Measurements from ENCODE around the gene CFAP97D1.

Gene CFAP97D1

DNA sequence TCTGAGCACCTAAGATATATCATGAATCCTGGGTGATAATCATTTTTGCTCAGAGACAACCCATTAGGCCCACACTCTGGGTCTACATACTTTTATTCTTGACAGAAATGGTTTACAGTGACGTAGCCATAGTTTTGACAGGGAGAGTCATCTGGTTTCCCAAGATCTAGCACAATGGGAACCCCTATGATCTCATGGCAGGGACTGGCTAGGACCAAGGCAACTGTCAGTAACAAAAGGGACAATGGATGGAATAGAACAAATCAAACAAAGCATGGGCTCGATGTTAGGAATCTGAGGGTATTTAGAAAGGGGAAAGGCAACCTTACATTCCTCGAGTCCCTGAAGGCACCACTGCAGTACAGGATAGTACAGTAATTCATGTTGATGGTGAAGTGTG, 20.5 kb downstream of the CFAP97D1 start:
- TF ChIP-seq GATA2 (IDR thresholded peaks at IDR 0.05; ENCODE audit: low read depth, low read length) (no peak), GATA3 (IDR thresholded peaks at IDR 0.05; ENCODE audit: low read depth, low read length) (no peak)

DNA sequence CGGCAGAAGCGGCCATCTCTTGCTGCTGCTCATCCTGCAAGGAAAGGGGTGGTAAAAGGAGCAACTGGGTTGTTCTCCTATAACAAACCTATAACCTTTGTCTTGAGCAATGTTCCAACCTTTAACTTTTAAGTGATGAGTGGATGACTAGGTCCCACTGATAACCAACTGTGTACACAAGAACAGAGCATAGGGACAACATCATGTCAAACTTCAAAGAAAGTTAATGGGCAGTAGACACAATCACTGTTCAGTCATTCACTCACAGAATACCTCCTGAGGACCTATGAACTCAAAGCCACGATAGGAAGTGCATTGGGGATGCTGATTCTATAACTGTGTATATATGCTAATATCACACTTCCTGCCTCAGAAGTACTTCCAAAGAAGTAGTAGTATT, 21.6 kb downstream of the CFAP97D1 start:
- TF ChIP-seq GATA3 (IDR thresholded peaks at IDR 0.05; ENCODE audit: low read depth, low read length) (no peak), GATA2 (IDR thresholded peaks at IDR 0.05; ENCODE audit: low read depth, low read length) (no peak)

DNA sequence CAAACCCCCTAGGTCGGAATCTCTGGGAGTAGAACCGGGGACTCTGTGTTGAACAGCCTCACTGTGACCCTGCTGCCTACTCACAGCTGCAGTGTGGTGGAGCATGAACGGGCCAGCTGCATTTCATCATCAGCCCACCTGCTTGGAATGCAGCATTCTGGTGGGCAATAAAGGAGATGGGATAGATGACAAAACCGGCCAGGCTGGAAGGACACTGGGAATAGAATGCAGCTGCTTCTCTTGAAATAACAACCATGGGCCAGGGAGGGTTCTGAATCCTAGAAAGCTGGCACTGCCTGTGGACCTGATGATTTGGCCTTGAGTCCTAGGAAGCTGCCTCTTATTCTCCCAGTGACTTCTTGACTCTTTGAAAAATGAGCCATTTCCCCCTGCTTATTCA, 23.5 kb downstream of the CFAP97D1 start:
- TF ChIP-seq GATA3 (IDR thresholded peaks at IDR 0.05; ENCODE audit: low read depth, low read length) (no peak), GATA2 (IDR thresholded peaks at IDR 0.05; ENCODE audit: low read depth, low read length) (no peak)

DNA sequence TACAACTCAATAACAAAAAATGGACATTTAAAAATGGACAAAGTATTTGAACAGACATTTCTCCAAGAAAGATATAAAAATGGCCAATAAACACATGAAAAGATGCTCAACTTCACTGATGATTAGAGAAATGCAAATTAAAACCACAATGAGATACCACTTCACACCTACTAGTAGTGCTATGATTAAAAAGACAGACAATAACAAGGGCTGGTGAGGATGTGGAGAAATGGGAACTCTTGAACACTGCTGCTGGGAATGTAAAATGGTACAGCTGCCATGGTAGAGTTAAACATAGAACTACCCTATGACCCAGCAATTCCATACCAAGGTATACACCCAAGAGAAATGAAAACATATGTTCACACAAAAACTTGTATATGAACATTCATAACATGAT, 24.9 kb downstream of the CFAP97D1 start:
- no peak for TF ChIP-seq GATA3 (IDR thresholded peaks at IDR 0.05; ENCODE audit: low read depth, low read length)
- no peak for TF ChIP-seq GATA2 (IDR thresholded peaks at IDR 0.05; ENCODE audit: low read depth, low read length)

DNA sequence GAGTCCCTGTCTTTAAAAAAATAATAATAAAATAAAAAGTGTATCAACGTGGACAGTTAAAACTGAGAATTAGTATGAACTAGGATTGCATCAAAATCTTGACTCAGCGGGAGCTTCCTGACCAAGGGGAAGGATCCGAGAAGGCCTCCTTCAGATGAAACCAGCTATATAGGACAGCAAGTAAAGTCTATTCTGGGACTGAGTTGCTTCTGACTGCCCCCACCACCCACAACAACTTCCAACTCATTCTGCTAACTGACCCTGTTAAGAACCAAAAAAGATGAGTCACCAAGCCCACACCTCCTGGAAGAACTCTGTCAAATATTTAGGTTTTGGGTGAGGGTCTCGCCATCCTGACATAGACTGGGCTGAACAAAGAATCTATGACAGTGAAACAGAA, 27.8 kb downstream of the CFAP97D1 start:
- TF ChIP-seq GATA2 (IDR thresholded peaks at IDR 0.05; ENCODE audit: low read depth, low read length), result no peak
- TF ChIP-seq GATA3 (IDR thresholded peaks at IDR 0.05; ENCODE audit: low read depth, low read length), result no peak

DNA sequence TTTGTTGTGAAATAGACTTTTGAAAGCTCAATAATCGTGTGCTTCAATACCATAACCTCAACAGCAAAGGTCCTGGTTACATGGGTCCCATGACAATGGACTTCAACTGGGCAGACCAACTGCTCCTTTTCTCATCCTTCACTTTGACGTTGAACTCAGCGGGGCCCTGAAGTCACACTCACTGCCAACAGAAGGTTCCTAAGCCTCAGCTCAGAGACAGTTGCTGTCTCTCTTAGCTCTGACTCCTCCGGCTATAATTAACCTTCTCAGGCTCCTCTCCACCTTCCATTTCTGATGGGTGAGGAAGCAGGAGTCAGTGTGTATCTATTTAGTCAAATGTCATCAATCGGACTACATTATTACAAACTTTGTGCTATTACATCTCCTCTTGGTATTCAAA, 28.9 kb downstream of the CFAP97D1 start:
- no peak for TF ChIP-seq GATA3 (IDR thresholded peaks at IDR 0.05; ENCODE audit: low read depth, low read length)
- no peak for TF ChIP-seq GATA2 (IDR thresholded peaks at IDR 0.05; ENCODE audit: low read depth, low read length)

DNA sequence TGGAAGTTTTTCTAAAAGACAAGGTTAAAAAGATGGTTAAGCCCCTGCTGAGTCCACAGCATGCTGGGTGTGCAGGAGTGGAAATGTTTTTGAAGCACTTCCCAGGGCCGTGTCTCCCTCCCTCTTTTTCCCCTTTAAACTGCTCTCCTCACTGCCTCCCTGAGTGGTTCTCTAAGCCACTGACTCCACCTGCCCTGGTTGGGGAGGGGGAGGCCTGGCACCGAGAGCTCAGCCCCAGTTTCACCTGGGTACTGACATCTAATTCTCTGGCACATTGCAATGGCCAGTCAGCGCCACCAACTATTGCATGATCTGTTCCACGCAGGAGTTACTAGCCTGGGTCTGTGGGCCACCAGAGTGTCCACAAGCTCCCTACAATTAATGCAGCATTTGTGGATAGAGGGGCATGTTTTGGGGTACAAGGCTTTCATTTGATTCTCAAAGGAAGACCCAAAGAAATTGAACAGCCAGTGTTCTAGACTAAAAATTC, 30.0 kb downstream of the CFAP97D1 start:
- TF ChIP-seq GATA3 (IDR thresholded peaks at IDR 0.05; ENCODE audit: low read depth, low read length), result no peak
- TF ChIP-seq GATA2 (IDR thresholded peaks at IDR 0.05; ENCODE audit: low read depth, low read length), result no peak

DNA sequence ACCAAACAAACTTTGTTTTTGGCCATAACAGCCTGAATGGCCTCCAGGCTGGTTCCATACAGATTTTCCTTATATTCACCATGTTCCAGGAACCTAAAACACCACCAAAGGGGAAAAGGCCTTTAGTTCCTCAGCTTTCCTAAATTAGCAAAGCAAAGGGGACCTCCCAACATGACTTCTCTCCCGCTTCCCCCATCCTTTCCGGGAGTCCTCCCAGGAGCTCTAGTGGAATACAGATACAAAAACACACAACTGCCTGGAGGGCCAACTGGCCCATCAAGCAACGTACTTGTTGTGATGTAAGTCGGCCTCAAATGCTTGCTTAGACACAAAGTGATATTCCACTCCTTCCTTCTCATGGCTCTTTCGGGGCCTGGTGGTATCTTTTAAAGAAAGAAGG, 30.6 kb downstream of the CFAP97D1 start:
- TF ChIP-seq GATA3 (IDR thresholded peaks at IDR 0.05; ENCODE audit: low read depth, low read length) (no peak), GATA2 (IDR thresholded peaks at IDR 0.05; ENCODE audit: low read depth, low read length) (no peak)

DNA sequence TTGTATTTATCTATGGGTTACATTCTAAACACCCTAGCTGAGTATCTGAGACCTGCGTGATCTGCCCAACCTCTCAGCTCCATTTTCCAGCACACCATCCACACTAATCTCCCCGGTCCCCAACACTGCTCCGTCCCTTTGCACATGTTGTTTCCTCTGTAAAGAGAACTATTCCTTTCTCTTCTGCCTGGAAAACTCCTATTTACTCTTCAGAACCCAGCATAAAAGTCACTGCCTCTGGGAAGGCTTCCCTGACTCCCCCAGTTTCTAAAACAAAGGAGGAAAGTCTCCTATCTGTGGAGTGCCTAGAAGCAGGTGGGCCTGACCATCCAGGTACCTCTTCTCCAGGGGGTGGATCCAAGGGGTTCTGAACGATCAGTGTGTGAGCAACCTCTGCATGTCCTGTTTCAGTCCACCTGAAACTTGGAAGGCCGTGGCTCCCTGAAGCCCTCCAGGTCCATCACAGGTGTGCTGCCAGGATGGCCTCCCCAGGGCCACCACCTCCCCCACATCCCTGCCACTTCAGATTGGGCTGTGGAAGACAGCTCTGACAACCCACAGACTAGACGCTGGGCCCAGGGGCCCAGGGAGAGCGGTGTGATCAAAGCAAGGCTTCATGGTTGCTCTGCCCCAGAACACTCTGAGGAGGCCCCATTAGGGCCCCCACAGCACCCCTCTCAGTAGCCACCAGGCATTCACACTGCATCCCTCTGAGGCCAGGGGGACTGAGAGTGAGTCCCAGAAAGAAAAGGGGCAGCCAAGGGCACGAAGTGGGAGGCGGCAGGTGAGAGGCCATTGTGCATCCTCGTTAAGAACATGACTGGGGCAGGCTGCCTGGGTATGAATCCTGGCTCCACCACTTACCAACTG, 32.4 kb downstream of the CFAP97D1 start:
- TF ChIP-seq GATA3 (IDR thresholded peaks at IDR 0.05; ENCODE audit: low read depth, low read length) (no peak), GATA2 (IDR thresholded peaks at IDR 0.05; ENCODE audit: low read depth, low read length) (no peak)

DNA sequence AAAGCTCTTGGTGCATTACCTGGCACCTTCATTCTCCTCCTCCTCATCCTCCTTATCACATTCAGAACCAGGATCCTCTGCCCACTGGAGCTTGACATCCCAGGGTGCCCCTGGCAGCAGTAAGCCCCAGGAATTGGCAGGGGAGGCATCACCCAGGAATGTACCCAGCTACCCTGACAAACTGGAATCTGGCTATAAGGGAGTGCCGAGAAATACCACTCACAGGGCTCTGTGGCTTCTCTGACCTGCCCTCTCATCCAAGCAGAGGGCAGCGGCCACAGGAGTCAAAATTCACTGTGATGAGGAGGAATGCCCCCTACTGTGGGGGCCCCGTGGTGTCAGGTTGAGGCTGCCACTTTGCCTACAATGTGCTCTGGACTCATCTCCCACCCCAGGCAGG, 33.2 kb downstream of the CFAP97D1 start:
- TF ChIP-seq GATA3 (IDR thresholded peaks at IDR 0.05; ENCODE audit: low read depth, low read length), result no peak
- no peak for TF ChIP-seq GATA2 (IDR thresholded peaks at IDR 0.05; ENCODE audit: low read depth, low read length)

DNA sequence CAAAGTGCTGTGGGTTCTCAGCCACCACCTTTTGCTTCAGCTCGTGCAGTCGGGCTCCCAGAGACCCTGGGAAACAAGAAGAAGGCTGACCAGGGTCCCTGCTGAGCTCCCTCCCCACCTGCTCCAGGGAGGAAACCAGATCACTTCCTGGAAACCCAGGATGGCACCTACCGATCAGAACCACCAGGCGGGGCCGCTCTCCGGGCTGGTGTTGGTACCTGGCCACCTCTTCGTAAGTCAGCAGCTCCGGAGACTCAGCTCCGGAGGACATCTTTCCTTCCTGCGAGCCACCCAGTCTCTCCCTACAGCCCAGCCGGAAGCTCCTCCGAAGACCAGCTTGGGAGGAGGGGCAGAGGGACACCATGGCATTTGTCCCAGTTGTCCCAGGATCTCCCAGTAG, 33.8 kb downstream of the CFAP97D1 start:
- TF ChIP-seq GATA3 (IDR thresholded peaks at IDR 0.05; ENCODE audit: low read depth, low read length), result no peak
- TF ChIP-seq GATA2 (IDR thresholded peaks at IDR 0.05; ENCODE audit: low read depth, low read length), result no peak

DNA sequence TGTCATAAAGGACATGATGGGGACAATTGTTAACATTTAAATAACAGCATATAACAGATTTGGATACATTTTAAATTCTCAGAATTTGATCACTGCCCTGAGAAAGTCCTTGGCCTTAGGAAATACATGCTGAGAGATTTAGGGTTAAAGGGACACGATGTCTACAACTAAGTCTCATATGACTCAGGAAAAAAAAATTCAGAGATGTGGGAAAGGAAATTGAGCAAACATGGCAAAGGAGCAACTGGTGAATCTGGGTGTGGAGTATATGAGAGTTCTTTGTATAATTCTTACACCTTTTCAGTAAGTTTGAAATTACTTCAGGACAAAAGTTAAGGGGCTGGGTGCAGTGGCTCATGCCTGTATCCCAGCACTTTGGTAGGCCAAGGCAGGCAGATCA, 34.5 kb downstream of the CFAP97D1 start:
- TF ChIP-seq GATA3 (IDR thresholded peaks at IDR 0.05; ENCODE audit: low read depth, low read length) (no peak), GATA2 (IDR thresholded peaks at IDR 0.05; ENCODE audit: low read depth, low read length) (no peak)

DNA sequence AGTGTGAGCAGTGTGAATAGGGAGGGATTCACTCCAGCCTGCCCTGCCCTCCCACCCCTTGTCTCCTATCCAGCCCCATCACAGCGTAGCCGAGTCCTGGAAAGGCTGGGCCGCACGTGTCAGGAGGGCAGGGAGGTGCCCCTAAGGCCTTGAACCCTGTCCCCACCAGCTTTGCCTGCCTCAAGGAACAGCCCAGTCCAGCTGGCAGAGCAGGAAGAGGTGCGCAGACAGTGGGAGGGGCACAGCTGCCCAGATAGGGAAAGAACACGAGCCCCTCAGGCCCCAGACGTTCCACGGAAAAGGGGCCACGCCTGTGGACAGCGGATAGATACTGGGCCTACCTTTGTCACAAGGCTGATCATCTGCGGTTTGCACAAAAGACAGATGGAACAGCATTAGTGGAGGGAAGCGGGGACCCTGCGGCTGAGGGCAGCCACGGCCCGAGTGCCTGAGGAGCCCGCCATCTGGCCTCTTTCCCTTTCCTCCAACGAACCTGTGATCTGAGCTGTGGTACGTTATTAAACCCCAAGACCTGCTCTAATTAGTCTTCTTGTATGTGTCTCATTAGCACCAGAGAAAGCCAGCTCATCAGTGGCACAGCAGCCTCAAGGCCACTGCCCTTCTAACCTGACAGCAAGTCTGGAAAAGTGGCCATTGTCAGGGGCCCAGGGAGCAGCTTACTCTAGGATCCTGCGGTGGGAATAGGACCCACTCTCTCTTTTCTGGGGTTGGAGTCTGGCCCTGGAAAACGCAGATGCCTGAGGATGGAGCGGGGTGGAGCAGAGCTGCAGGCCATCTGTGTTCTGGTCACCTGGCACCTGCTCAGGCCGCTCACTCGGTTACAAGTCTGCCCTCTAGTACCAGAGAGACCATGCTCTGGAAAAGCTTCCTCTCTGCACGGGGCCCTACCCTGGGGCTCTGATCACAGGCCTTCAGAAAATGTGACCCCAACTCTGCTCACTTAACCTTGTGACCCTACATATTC, 36.4 kb downstream of the CFAP97D1 start:
- TF ChIP-seq GATA2 (IDR thresholded peaks at IDR 0.05; ENCODE audit: low read depth, low read length) (no peak), GATA3 (IDR thresholded peaks at IDR 0.05; ENCODE audit: low read depth, low read length) (no peak)

DNA sequence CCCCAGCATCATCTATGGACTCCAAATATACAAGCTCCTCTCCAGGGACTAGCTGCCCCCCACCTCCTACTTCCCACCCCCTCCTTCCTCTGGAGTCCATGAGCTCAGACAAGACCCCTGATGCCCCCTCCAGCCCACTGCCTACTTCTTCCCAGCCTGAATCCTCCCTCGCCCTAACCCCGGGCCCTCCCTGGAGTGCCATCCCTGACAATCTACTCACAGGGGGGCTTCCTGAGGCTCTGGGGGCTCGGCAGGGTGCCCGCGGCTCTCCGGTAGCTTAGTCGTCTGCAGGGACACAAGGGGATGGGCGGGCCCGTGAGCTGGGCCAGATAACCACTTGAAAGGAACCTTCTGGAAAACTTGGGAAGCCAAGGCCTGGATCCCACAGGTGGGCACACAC, 37.6 kb downstream of the CFAP97D1 start:
- TF ChIP-seq GATA3 (IDR thresholded peaks at IDR 0.05; ENCODE audit: low read depth, low read length) (no peak), GATA2 (IDR thresholded peaks at IDR 0.05; ENCODE audit: low read depth, low read length) (no peak)
